ENCODE measurements around the gene LTB4R2.

DNA sequence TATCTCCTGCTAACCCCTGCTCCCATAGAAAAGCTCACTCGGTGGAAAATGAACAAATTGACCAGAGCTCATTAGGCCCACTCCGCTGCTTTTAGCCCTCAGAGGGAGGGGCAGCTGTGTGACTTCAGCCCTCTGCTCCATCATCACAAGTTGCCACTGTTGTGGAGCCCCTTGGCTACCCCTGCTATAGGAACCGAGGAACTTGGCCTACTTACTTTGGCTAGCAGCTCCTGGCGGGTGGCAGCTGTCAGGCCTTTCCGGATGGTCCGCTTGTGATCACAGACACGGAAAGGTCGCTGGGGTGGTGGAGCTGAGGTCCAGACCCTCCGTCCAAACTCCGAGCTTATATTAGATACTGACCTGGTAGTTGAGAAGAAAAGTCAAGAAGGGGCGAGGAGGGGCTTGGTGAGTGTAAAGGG is 2.8 kb upstream of the LTB4R2 start:
- TF ChIP-seq CTCF (IDR thresholded peaks at IDR 0.05) (no peak), POLR2A (IDR thresholded peaks at IDR 0.05) (no peak)

Data from lower leg skin (tissue), 3 donors.